Measurements from ENCODE around the gene PALD1. TPM values are rescaled to one million over a fixed set of nuclear protein-coding genes. Genes with fewer than 3 reads are reported as not detected.

PALD1 gene
- total and polyA plus RNA-seq, 2 of the 4 experiments (the other 2 are of a cell fraction), result 0.12 to 0.18 TPM

- Histone ChIP-seq H2AFZ (replicated peaks; ENCODE audit: low read length, poor library complexity) (no peak overlapping the region), H2AK5ac (ENCODE audit: low read depth, low read length) (no peak overlapping the region), H2AK9ac (replicated peaks; ENCODE audit: low read depth, low read length, poor library complexity) (no peak overlapping the region), H3K18ac (ENCODE audit: low read depth, low read length) (no peak overlapping the region), H4K20me1 (ENCODE audit: insufficient read depth, low read length) (no peaks in the 10 kb centered on the region), H3K4me3 (ENCODE audit: insufficient read depth, low read depth, low read length) (no peak overlapping the region), H3K9me3 (ENCODE audit: control insufficient read depth, insufficient read depth, low read length) (no peaks in the 10 kb centered on the region), H2BK5ac (ENCODE audit: low read depth, low read length, poor library complexity, severe bottlenecking) (no peak overlapping the region), H3K4me2 (ENCODE audit: low read depth, low read length) (no peak overlapping the region), H4K91ac (ENCODE audit: insufficient read depth, low read depth, low read length) (no peak overlapping the region), H3K27ac (ENCODE audit: insufficient read depth, low read length) (no peak overlapping the region), H3K79me1 (ENCODE audit: low read depth in 1 of 2, low read length in 2 of 2) (no peaks in the 10 kb centered on the region), H2BK15ac (ENCODE audit: low read depth, low read length) (no peak overlapping the region), H3K9ac (ENCODE audit: low read depth, low read length) (no peak overlapping the region), H3K23ac (ENCODE audit: low read depth, low read length) (no peak overlapping the region), H2BK20ac (ENCODE audit: low read depth, low read length) (no peak overlapping the region), H3K9me1 (ENCODE audit: insufficient read depth, low read length) (no peaks in the 10 kb centered on the region), H3K56ac (ENCODE audit: extremely low read depth, insufficient read depth, low read length) (no peak overlapping the region), H4K5ac (ENCODE audit: low read depth, low read length) (no peak overlapping the region), H4K8ac (ENCODE audit: low read depth in 2 of 2, low read length in 2 of 2) (no peak overlapping the region), H3K4ac (ENCODE audit: low read depth, low read length) (no peak overlapping the region), H3K4me1 (ENCODE audit: control insufficient read depth, insufficient read depth, low read length) (peaks cover 3% of the 10 kb centered on the region; the same call in 1 of the 2 replicates), H2BK120ac (ENCODE audit: low read depth, low read length) (no peak overlapping the region), H3K14ac (replicated peaks; ENCODE audit: low read depth, low read length) (no peak overlapping the region), H3K36me3 (ENCODE audit: control insufficient read depth, insufficient read depth, low read length) (no peaks in the 10 kb centered on the region), H3K27me3 (ENCODE audit: control insufficient read depth, insufficient read depth, low read length) (peaks cover 30% of the 10 kb centered on the region)
- dilution Hi-C loops (cut with HindIII; ENCODE audit: low sequenced_read_pairs, unreplicated experiment) (no loop called here), in situ Hi-C loops (cut with MboI; ENCODE audit: low sequenced_read_pairs) (no loop called here), intact Hi-C loops (cut with micrococcal nuclease) (no loop called here)
- CTCF ChIA-PET, result no interaction called here
- DNase-seq (no peak), ATAC-seq (ENCODE audit: low read depth) (no peak)
- POLR2A ChIA-PET (ENCODE audit: unreplicated experiment), result no interaction called here
- WGBS, 2 experiments (ENCODE audit: extremely low coverage in 2 of 2, insufficient read length in 1 of 2), result 86% methylated on average over 7 of the region's 11 CpGs; no CpG with 5 or more reads in 1 of the 2 experiments
- no TSS peak for BruUV-seq (replicated peaks)
- TF ChIP-seq MXI1 (IDR thresholded peaks at IDR 0.05; ENCODE audit: borderline replicate concordance, low read depth, low read length) (no peak), CEBPB (IDR thresholded peaks at IDR 0.05; ENCODE audit: low read depth, low read length) (no peak), ELK1 (IDR thresholded peaks at IDR 0.05; ENCODE audit: borderline replicate concordance, low read depth, low read length) (no peak), MAZ (IDR thresholded peaks at IDR 0.05; ENCODE audit: borderline replicate concordance, low read depth, low read length) (no peak), BHLHE40 (IDR thresholded peaks at IDR 0.05; ENCODE audit: low read depth, low read length) (no peak), FOS (IDR thresholded peaks at IDR 0.05; ENCODE audit: low read depth, low read length) (no peak), RFX5 (IDR thresholded peaks at IDR 0.05; ENCODE audit: low read depth, low read length) (no peak), MAFK (IDR thresholded peaks at IDR 0.05; ENCODE audit: low read depth, low read length) (no peak)
Measured at GRCh38 chr10:70584366-70584765, 105.8 kb downstream of the PALD1 start.

Measured in IMR-90 (cell line).